ENCODE data around the gene PDZD7. TPM values are rescaled to one million over a fixed set of nuclear protein-coding genes. Genes with fewer than 3 reads are reported as not detected.
A peak's percentile ranks its signal among the peaks of the same experiment; 100 is the strongest.

PDZD7 gene
- total RNA-seq, 4 donors from 2014 or later = 0.84 to 2.4 (median 1.9) TPM

- TF ChIP-seq EP300 (IDR thresholded peaks at IDR 0.05) (no peak), CTCF (IDR thresholded peaks at IDR 0.05) (no peak), POLR2A (IDR thresholded peaks at IDR 0.05) (no peak)
- Histone ChIP-seq H3K4me3 (no peak overlapping the region), H3K4me1 (peaks cover 0 to 33% (median 18%) of the 10 kb centered on the region in 4 donors), H3K27me3 (peaks cover 0 to 27% of the 10 kb centered on the region in 2 donors), H3K36me3 (peaks cover 0 to 16% (median 0%) of the 10 kb centered on the region in 3 donors), H3K27ac (no peak overlapping the region), H3K9me3 (no peaks in the 10 kb centered on the region)
- 79 to 90% methylated on average over 2 of the region's 2 CpGs for WGBS, 2 donors
- DNase-seq (ENCODE audit: low spot score in 2 of 2) = no peak
These were observed 13.2 kb upstream of the PDZD7 start for GRCh38 chr10:101044117-101044516.

- WGBS, 2 donors = 17 to 19% methylated on average over 2 of the region's 2 CpGs
- DNase-seq (ENCODE audit: low spot score in 2 of 2) = no peak
- Histone ChIP-seq H3K27ac (peak overlapping the region; percentile 72 to 90 (median 84)), H3K27me3 (peaks cover 0 to 19% of the 10 kb centered on the region in 2 donors), H3K4me3 (peak overlapping the region; percentile 40 to 56 (median 43)), H3K4me1 (peaks cover 0 to 31% (median 18%) of the 10 kb centered on the region in 4 donors), H3K36me3 (peaks cover 0 to 24% (median 0%) of the 10 kb centered on the region in 3 donors), H3K9me3 (no peaks in the 10 kb centered on the region)
- TF ChIP-seq CTCF (IDR thresholded peaks at IDR 0.05) = no peak
- TF ChIP-seq EP300 (IDR thresholded peaks at IDR 0.05) = no peak
- no peak for TF ChIP-seq POLR2A (IDR thresholded peaks at IDR 0.05)
These were observed 12.4 kb upstream of the PDZD7 start for GRCh38 chr10:101043363-101043707.

- WGBS, 2 donors = 3 to 4% methylated on average over 40 of the region's 40 CpGs
- Histone ChIP-seq H3K9me3 (no peaks in the 10 kb centered on the region), H3K36me3 (peaks cover 0 to 29% (median 0%) of the 10 kb centered on the region in 3 donors), H3K27ac (peak overlapping the region; percentile 72 to 90 (median 84)), H3K27me3 (peaks cover 0 to 14% of the 10 kb centered on the region in 2 donors), H3K4me1 (peaks cover 0 to 25% (median 18%) of the 10 kb centered on the region in 4 donors), H3K4me3 (peak overlapping the region; percentile 40 to 56 (median 43))
- TF ChIP-seq POLR2A (IDR thresholded peaks at IDR 0.05) (peak in 1 of 2 donors; percentile 48), CTCF (IDR thresholded peaks at IDR 0.05) (peak in 1 of 5 experiments; percentile 32), EP300 (IDR thresholded peaks at IDR 0.05) (peak; percentile 61 to 82)
- peak; percentile 95 to 97 for DNase-seq (ENCODE audit: low spot score in 2 of 2)
These were observed 11.9 kb upstream of the PDZD7 start for GRCh38 chr10:101042667-101043362.

- TF ChIP-seq POLR2A (IDR thresholded peaks at IDR 0.05) (no peak), EP300 (IDR thresholded peaks at IDR 0.05) (no peak), CTCF (IDR thresholded peaks at IDR 0.05) (no peak)
- peaks cover 0 to 24% (median 18%) of the 10 kb centered on the region in 4 donors for H3K4me1 ChIP-seq
- peak overlapping the region; percentile 72 to 90 (median 84) for H3K27ac ChIP-seq
- H3K9me3 ChIP-seq = no peaks in the 10 kb centered on the region
- no peak for DNase-seq (ENCODE audit: low spot score in 2 of 2)
- WGBS, 2 donors = 56 to 59% methylated on average over 4 of the region's 4 CpGs
- H3K36me3 ChIP-seq = peaks cover under 1 to 36% (median 7%) of the 10 kb centered on the region in 3 donors
- H3K4me3 ChIP-seq = peak overlapping the region; percentile 40 to 56 (median 43)
- peaks cover 0 to 7% of the 10 kb centered on the region in 2 donors for H3K27me3 ChIP-seq
These were observed 11.2 kb upstream of the PDZD7 start for GRCh38 chr10:101042118-101042517.

- Histone ChIP-seq H3K9me3 (no peaks in the 10 kb centered on the region), H3K4me3 (no peak overlapping the region), H3K4me1 (peaks cover 0 to 24% (median 18%) of the 10 kb centered on the region in 4 donors), H3K36me3 (peaks cover 3 to 44% (median 15%) of the 10 kb centered on the region in 3 donors), H3K27ac (peak overlapping the region in 1 of 4 donors; percentile 90), H3K27me3 (no peaks in the 10 kb centered on the region)
- peak; percentile 77 to 91 for DNase-seq (ENCODE audit: low spot score in 2 of 2)
- TF ChIP-seq CTCF (IDR thresholded peaks at IDR 0.05) (peak; percentile 63 to 87 (median 85)), EP300 (IDR thresholded peaks at IDR 0.05) (peak in 1 of 2 donors; percentile 35), POLR2A (IDR thresholded peaks at IDR 0.05) (no peak)
- 19 to 22% methylated on average over 6 of the region's 6 CpGs for WGBS, 2 donors
These were observed 10.4 kb upstream of the PDZD7 start for GRCh38 chr10:101041252-101041761.
